Measurements from ENCODE around the gene VWA8. TPM values are rescaled to one million over a fixed set of nuclear protein-coding genes. Genes with fewer than 3 reads are reported as not detected.

Gene VWA8
- polyA plus RNA-seq, 1 donor (not counting 4 experiments of a cell fraction or from before 2014, with no cell fraction given): 17.8 TPM

DNA sequence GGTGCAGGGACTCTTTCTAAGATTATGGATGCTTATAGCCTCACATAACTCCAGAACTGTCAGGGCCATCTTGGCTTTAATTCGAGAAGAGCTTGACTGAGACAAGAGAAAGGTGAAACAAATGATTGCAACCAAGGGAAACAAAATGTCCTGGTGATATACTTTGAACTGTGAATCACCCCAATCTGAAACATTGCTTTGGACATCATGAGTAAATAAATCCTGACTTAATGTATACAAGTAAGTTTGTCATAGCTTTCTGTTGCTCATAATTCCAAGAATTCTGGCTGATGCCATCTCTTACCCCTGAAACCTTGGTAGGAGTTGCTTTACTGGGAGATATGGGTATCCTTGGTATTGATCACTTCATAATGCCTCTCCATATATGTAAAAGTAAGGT lies 5.8 kb upstream of the VWA8 start:
- DNase-seq (ENCODE audit: low read depth, low spot score) (no peak), FAIRE-seq (peak; percentile 44)
- dilution Hi-C loops (cut with MboI; ENCODE audit: extremely low pct_ligation_motif_present, low sequenced_read_pairs): no loop called here

GRCh38 chr13:41962994-41963393 lies 2.1 kb upstream of the VWA8 start:
- peak overlapping the region in 1 of 3 experiments; percentile 8 for H3K4me3 ChIP-seq (ENCODE audit: control insufficient read depth in 2 of 3, extremely low read depth in 1 of 3, insufficient read depth in 2 of 3, low read depth in 1 of 3, low read length in 3 of 3)
- H3K9me3 ChIP-seq (ENCODE audit: control insufficient read depth, low read depth, low read length): no peaks in the 10 kb centered on the region
- H3K4me2 ChIP-seq (ENCODE audit: control insufficient read depth, extremely low read depth, insufficient read depth, low read depth, low read length): peak overlapping the region; percentile 44
- H4K20me1 ChIP-seq (ENCODE audit: control insufficient read depth, extremely low read depth, insufficient read depth, low read length): no peaks in the 10 kb centered on the region
- no peaks in the 10 kb centered on the region for H3K36me3 ChIP-seq (ENCODE audit: control insufficient read depth in 2 of 2, extremely low read depth in 1 of 2, insufficient read depth in 2 of 2, low read length in 2 of 2)
- no peak overlapping the region for H3K9ac ChIP-seq (ENCODE audit: control insufficient read depth, extremely low read depth, insufficient read depth, low read length)
- H3K27me3 ChIP-seq (ENCODE audit: control insufficient read depth, extremely low read depth, insufficient read depth, low read length): no peaks in the 10 kb centered on the region
- peak overlapping the region; percentile 37 for H2AFZ ChIP-seq (ENCODE audit: control insufficient read depth, low read length)
- H3K4me1 ChIP-seq (ENCODE audit: control insufficient read depth, extremely low read depth, insufficient read depth, low read length): peaks cover 29% of the 10 kb centered on the region
- TF ChIP-seq CTCF (optimal IDR thresholded peaks at IDR 0.05 in 1 of 3, IDR thresholded peaks at IDR 0.05 in 1 of 3, conservative IDR thresholded peaks at IDR 0.05 in 1 of 3; ENCODE audit: extremely low read depth in 1 of 3, insufficient read depth in 2 of 3, low read length in 3 of 3) (no peak), EZH2 (IDR thresholded peaks at IDR 0.05; ENCODE audit: low read length) (no peak)
- H3K79me2 ChIP-seq (ENCODE audit: control insufficient read depth, insufficient read depth, low read length): peaks cover 28% of the 10 kb centered on the region
- FAIRE-seq: peak; percentile 95
- no peaks in the 10 kb centered on the region for H3K9me1 ChIP-seq (ENCODE audit: control insufficient read depth, extremely low read depth, insufficient read depth, low read length)
- H3K27ac ChIP-seq (ENCODE audit: control insufficient read depth, insufficient read depth, low read length): peak overlapping the region; percentile 87
- DNase-seq (ENCODE audit: low read depth, low spot score): peak; percentile 83
- dilution Hi-C loops (cut with MboI; ENCODE audit: extremely low pct_ligation_motif_present, low sequenced_read_pairs): no loop called here

More for the DNA sequence above, 5.8 kb upstream of the VWA8 start:
- no peak for TF ChIP-seq EZH2 (IDR thresholded peaks at IDR 0.05; ENCODE audit: low read length)
- no peak for TF ChIP-seq CTCF (optimal IDR thresholded peaks at IDR 0.05 in 1 of 3, IDR thresholded peaks at IDR 0.05 in 1 of 3, conservative IDR thresholded peaks at IDR 0.05 in 1 of 3; ENCODE audit: extremely low read depth in 1 of 3, insufficient read depth in 2 of 3, low read length in 3 of 3)
- Histone ChIP-seq H3K9ac (ENCODE audit: control insufficient read depth, extremely low read depth, insufficient read depth, low read length) (no peak overlapping the region), H3K9me3 (ENCODE audit: control insufficient read depth, low read depth, low read length) (no peaks in the 10 kb centered on the region), H3K4me2 (ENCODE audit: control insufficient read depth, extremely low read depth, insufficient read depth, low read depth, low read length) (no peak overlapping the region), H3K4me3 (ENCODE audit: control insufficient read depth in 2 of 3, extremely low read depth in 1 of 3, insufficient read depth in 2 of 3, low read depth in 1 of 3, low read length in 3 of 3) (no peak overlapping the region), H4K20me1 (ENCODE audit: control insufficient read depth, extremely low read depth, insufficient read depth, low read length) (no peaks in the 10 kb centered on the region), H3K36me3 (ENCODE audit: control insufficient read depth in 2 of 2, extremely low read depth in 1 of 2, insufficient read depth in 2 of 2, low read length in 2 of 2) (no peaks in the 10 kb centered on the region), H2AFZ (ENCODE audit: control insufficient read depth, low read length) (no peak overlapping the region), H3K4me1 (ENCODE audit: control insufficient read depth, extremely low read depth, insufficient read depth, low read length) (peaks cover 18% of the 10 kb centered on the region), H3K27ac (ENCODE audit: control insufficient read depth, insufficient read depth, low read length) (no peak overlapping the region), H3K9me1 (ENCODE audit: control insufficient read depth, extremely low read depth, insufficient read depth, low read length) (no peaks in the 10 kb centered on the region), H3K79me2 (ENCODE audit: control insufficient read depth, insufficient read depth, low read length) (no peaks in the 10 kb centered on the region), H3K27me3 (ENCODE audit: control insufficient read depth, extremely low read depth, insufficient read depth, low read length) (no peaks in the 10 kb centered on the region)
